ENCODE measurements around the gene KRT36.

GRCh38 chr17:41475421-41475820 lies 14.3 kb downstream of the KRT36 start:
- TF ChIP-seq CTCF (optimal IDR thresholded peaks at IDR 0.05 in 1 of 3, IDR thresholded peaks at IDR 0.05 in 1 of 3, conservative IDR thresholded peaks at IDR 0.05 in 1 of 3; ENCODE audit: extremely low read depth in 1 of 3, insufficient read depth in 2 of 3, low read length in 3 of 3) (no peak), EZH2 (IDR thresholded peaks at IDR 0.05; ENCODE audit: low read length) (no peak)
